Testis (tissue), 5 donors: ENCODE data around the gene URB1. TPM values are rescaled to one million over a fixed set of nuclear protein-coding genes. Genes with fewer than 3 reads are reported as not detected.
"Not testable (repeated sequence)": the region's sequence is repeated elsewhere in the genome, so short reads cannot be mapped to it uniquely, and the experiment has no call there.

Source experiments
- DNase-seq: peaks from one replicate; pipeline ENCODE4 v3.0.0-alpha.2; 2019
- H3K27ac ChIP-seq, 2 donors: fragments of 200-600 bp; sonication (generic); one replicate each; pipeline ENCODE4 v1.5.1; 2019
- H3K27me3 ChIP-seq: fragments of 200-600 bp; sonication (generic); one replicate; pipeline ENCODE4 v1.5.1; 2019
- H3K36me3 ChIP-seq: fragments of 200-600 bp; sonication (generic); one replicate; pipeline ENCODE4 v1.5.1; 2017; ENCODE audit warnings: low read depth; ENCODE audit errors: missing control alignments
- H3K4me1 ChIP-seq: fragments of 200-600 bp; sonication (generic); one replicate; pipeline ENCODE4 v1.5.1; 2019
- H3K4me3 ChIP-seq, 2 donors: fragments of 200-600 bp; sonication (generic); one replicate each; pipeline ENCODE4 v1.5.1; 2017 to 2019
- H3K9me3 ChIP-seq: fragments of 200-600 bp; sonication (generic); one replicate; pipeline ENCODE4 v1.5.1; 2017
- POLR2A ChIP-seq: fragments of 450-650 bp; IDR thresholded peaks from one replicate; pipeline ENCODE4 v1.6.1; 2017; ENCODE audit warnings: antibody characterized with exemption, mild to moderate bottlenecking, moderate library complexity
- WGBS, 2 donors: methylation state at CpG; one replicate each; pipeline ENCODE4 v1.1.5; 2018; 5-methylcytosine and 5-hydroxymethylcytosine counted together
- intact Hi-C: fragments of 100-400 bp; cut with DNase I; formaldehyde crosslinking; loops from one replicate; pipeline ENCODE4 v1.15.1; 2023; ENCODE audit warnings: low total_unique reads
- long read RNA-seq, 2 donors: transcript quantifications; one replicate each; lab custom pipeline, GENCODE V29; 2026
- polyA plus RNA-seq: library from polyadenylated mRNA; stranded (reverse); fragments of 350-450 nt; fragmentation: Illumina TruSeq; extraction: RNeasy Lipid Tissue Mini Kit (QIAGEN cat#74804); gene quantifications from one replicate; pipeline ENCODE4 v1.2.3, GENCODE V29; 2014; ENCODE audit warnings: low read depth, low replicate concordance; ENCODE audit not compliant: insufficient read depth
- total RNA-seq, 2 donors: library from RNA; depleted of rRNA; stranded (reverse); fragments of >200 nt; gene quantifications; one replicate each; pipeline ENCODE4 v1.2.3, GENCODE V29; 2016
- TF ChIP-seq, protein P1 (sequence below), 3 experiments: fragments of 450-650 bp in 2 of 3; fragments of 200-600 bp in 1 of 3; sonication (generic) in 1 of 3; IDR thresholded peaks; one replicate each; pipeline ENCODE4 v1.5.1; 2016 to 2019; ENCODE audit warnings: antibody characterized with exemption in 3 of 3, mild to moderate bottlenecking in 2 of 3, moderate library complexity in 1 of 3

Gene URB1
- 10 to 100 TPM; 38.8 to 41.4 TPM for total RNA-seq
- polyA plus RNA-seq, result 16.6 TPM
- long read RNA-seq, donor 1, result 0 reads
- long read RNA-seq, donor 2, result 0 reads

DNA sequence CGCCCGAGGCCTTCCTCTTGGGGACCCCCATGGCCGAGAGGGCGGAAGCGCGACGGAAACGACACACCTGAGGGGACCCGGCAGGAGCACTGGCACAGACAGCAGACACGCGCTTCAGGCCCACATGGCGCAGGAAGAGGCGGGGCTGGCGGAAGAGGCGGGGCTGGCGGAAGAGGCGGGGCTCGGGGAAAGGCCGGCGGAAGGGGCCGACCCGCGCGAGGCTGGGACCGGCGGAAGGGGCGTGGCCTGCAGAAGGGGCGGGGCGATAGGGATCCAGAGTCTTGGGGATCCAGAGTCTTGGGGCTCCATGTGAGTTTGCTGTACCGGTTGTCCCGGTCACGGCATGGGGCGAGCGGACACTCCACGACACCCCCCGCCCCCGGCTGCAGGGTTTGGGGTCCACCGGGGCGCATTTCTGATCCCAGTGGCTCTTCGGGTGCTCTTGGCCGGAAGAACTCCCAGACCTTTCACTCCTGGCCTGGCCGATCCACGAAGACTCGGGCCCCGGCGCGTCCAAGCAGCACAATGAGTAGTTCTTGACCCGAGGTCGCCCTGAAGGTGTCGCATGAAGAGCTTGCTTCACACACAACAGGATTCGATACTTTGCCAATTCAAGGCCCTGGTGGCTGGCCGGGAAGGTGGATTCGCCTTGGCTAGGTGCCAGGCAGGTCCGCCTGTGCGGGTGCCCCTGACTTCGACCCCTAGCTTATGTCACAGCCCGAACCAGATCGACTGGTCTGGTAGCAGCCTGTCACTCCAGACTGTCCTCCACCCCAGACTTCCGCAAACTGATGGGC lies at the start of gene URB1:
Gene URB1 (minus strand): TSS at position 133 of the 797 bp plus-strand sequence. CDS start 102 bp downstream, at position 31.
- Histone ChIP-seq H3K36me3 (no peaks in the 10 kb centered on the region), H3K4me3 (peak within 1 kb of the TSS; percentile 77 to 92), H3K27me3 (no peaks in the 10 kb centered on the region), H3K9me3 (no peaks in the 10 kb centered on the region), H3K27ac (peak within 1 kb of the TSS; percentile 73 to 80), H3K4me1 (peaks cover 9% of the 10 kb centered on the region)
- peak; percentile 15 for TF ChIP-seq POLR2A
- TF ChIP-seq, protein P1, sequence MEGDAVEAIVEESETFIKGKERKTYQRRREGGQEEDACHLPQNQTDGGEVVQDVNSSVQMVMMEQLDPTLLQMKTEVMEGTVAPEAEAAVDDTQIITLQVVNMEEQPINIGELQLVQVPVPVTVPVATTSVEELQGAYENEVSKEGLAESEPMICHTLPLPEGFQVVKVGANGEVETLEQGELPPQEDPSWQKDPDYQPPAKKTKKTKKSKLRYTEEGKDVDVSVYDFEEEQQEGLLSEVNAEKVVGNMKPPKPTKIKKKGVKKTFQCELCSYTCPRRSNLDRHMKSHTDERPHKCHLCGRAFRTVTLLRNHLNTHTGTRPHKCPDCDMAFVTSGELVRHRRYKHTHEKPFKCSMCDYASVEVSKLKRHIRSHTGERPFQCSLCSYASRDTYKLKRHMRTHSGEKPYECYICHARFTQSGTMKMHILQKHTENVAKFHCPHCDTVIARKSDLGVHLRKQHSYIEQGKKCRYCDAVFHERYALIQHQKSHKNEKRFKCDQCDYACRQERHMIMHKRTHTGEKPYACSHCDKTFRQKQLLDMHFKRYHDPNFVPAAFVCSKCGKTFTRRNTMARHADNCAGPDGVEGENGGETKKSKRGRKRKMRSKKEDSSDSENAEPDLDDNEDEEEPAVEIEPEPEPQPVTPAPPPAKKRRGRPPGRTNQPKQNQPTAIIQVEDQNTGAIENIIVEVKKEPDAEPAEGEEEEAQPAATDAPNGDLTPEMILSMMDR (IDR thresholded peaks at IDR 0.05), result no peak
- peak; percentile 95 for DNase-seq
- WGBS, 2 donors, result 2 to 5% methylated on average over 30 to 39 of the region's 59 CpGs
- intact Hi-C loops, result no loop called here

DNA sequence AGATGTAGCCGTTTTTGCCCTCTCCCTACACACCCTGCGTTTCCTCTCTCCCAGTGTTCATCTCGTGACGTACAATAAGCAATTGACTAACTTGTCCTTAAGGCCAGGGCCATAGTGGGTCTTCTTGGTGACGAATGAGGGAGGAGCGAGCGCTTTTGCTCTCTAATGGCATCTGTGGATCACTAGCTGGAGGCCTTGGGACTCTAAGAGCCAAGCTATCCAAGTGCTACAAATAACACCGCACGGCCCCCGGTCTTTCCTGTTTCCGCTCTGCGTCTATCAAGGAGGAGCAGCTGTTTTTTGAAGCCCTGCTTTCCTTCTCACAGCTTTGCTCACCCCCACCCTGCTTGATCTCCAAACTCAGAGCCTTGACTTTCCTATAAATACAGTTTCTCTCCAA lies 44.9 kb upstream of the URB1 start:
- Histone ChIP-seq H3K27me3 (no peaks in the 10 kb centered on the region), H3K9me3 (no peaks in the 10 kb centered on the region), H3K4me3 (no peak overlapping the region), H3K27ac (no peak overlapping the region), H3K36me3 (no peaks in the 10 kb centered on the region), H3K4me1 (no peaks in the 10 kb centered on the region)
- TF ChIP-seq POLR2A, result no peak
- TF ChIP-seq, protein P1 (IDR thresholded peaks at IDR 0.05), result no peak
- 76 to 85% methylated on average over 12 of the region's 12 CpGs for WGBS, 2 donors
- no peak for DNase-seq
- intact Hi-C loops, result no loop called here

DNA sequence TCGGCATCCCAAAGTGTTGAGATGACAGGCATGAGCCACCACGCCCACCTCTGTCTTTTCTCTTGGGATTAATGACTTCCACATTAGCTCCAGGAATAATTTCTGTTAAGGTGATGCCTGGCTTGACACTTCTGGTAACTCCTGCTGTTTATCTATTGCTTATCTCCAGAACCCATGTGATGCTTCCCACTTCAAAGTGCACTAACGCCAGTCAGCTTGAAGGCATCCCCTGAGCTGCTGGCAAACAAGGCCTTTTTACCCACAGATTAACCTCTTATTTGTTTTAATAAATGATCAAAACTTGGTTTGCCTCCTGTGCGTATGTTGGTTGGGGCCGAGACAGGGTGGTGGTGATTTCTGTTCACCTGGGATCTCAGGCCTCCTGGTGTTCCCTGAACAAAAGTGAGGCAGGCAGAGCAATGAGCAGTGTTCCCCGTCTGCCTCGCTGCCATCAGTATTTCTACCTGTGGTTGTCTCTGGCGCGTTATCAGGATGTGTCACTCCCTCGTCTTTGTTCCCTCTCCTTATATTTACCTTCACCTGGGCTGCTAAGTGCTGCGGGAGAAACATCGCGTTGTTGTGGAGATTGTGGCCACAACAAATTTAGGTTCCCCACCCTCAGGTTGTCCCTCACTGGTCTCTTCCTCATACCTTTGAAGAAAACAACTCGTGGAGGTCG lies 40.3 kb upstream of the URB1 start:
- DNase-seq, H3K4me3 ChIP-seq, H3K36me3 ChIP-seq, intact Hi-C loops, H3K27ac ChIP-seq, H3K27me3 ChIP-seq, H3K4me1 ChIP-seq, H3K9me3 ChIP-seq: not testable (repeated sequence)
- 83 to 88% methylated on average over 15 of the region's 15 CpGs for WGBS, 2 donors

- Histone ChIP-seq H3K4me3 (no peak overlapping the region), H3K9me3 (no peaks in the 10 kb centered on the region), H3K4me1 (no peaks in the 10 kb centered on the region), H3K27me3 (no peaks in the 10 kb centered on the region), H3K27ac (no peak overlapping the region), H3K36me3 (no peaks in the 10 kb centered on the region)
- WGBS, 2 donors, result 77 to 81% methylated on average over 10 of the region's 10 CpGs
- DNase-seq, result no peak
- intact Hi-C loops, result no loop called here
- TF ChIP-seq, protein P1 (IDR thresholded peaks at IDR 0.05), result no peak
- TF ChIP-seq POLR2A, result no peak
Observed at GRCh38 chr21:32427958-32428623, 35.3 kb upstream of the URB1 start.

DNA sequence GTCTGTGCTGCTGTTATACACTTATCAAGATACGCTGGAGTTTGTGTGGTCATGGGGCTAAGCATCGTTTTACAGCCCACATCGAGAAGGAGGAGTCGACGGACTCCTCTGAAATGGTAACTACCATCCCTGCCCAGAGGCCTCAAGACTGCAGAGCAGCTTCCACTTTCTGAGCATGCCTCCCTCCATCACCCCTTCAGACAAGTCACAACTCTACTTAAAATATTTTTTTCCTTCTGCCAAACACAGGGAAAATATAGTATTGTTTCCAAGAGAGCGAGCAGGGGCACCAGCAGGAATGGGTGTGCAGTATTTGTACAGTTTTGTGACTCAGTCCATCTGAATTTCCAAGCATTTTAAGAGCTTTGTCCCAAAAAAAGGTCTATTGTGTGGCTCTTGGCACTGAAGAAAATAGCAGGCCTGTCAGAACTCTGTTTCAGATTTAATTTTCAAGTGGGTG lies 33.8 kb upstream of the URB1 start:
- Histone ChIP-seq H3K9me3 (no peaks in the 10 kb centered on the region), H3K27me3 (no peaks in the 10 kb centered on the region), H3K4me1 (no peaks in the 10 kb centered on the region), H3K36me3 (no peaks in the 10 kb centered on the region), H3K27ac (no peak overlapping the region), H3K4me3 (no peak overlapping the region)
- DNase-seq, result no peak
- intact Hi-C loops, result no loop called here
- no peak for TF ChIP-seq POLR2A
- TF ChIP-seq, protein P1 (IDR thresholded peaks at IDR 0.05), result no peak
- 78 to 83% methylated on average over 6 of the region's 6 CpGs for WGBS, 2 donors
